Metanephros (tissue), 1 donor: Measurements from ENCODE around the gene CLEC19A. TPM values are rescaled to one million over a fixed set of nuclear protein-coding genes. Genes with fewer than 3 reads are reported as not detected.

ENCODE experiments used
- total RNA-seq: library from RNA; depleted of rRNA; stranded (reverse); fragments of >200 nt; gene quantifications from one replicate; pipeline ENCODE4 v1.2.3, GENCODE V29; 2014

CLEC19A gene
- total RNA-seq: 0.18 TPM

GRCh38 chr16:19285431-19285830, at the start of gene CLEC19A:
CLEC19A (plus strand) TSS chr16:19285731; CDS start chr16:19285852, 121 bp downstream.

Other genes with a start within 250 kb of the CLEC19A start
- 35.2 TPM for gene COQ7, start 218.1 kb upstream of the CLEC19A start, total RNA-seq
- gene ITPRIPL2, start 171.8 kb upstream of the CLEC19A start, total RNA-seq: 37.5 TPM
- 7.3 TPM for gene SYT17, start 117.5 kb upstream of the CLEC19A start, total RNA-seq
- gene TMC5, start 132.2 kb downstream of the CLEC19A start, total RNA-seq: 1.1 TPM
- gene GDE1, start 236.4 kb downstream of the CLEC19A start, total RNA-seq: 37.7 TPM
- gene CCP110, start 238.2 kb downstream of the CLEC19A start, total RNA-seq: 23.1 TPM